AG04449 (cell line): Measurements from ENCODE around the gene EED.
"Not testable (repeated sequence)": the region's sequence is repeated elsewhere in the genome, so short reads cannot be mapped to it uniquely, and the experiment has no call there.

ENCODE experiments used
- CTCF ChIA-PET: fragments of 350-600 bp; formaldehyde crosslinking; extraction: SDS; loops from one replicate; lab custom pipeline; 2021; ENCODE audit warnings: antibody characterized with exemption; lab: Yijun Ruan, JAX
- POLR2A ChIA-PET: fragments of 400-600, 350-600 bp; formaldehyde crosslinking; extraction: SDS; loops from one replicate; lab custom pipeline; 2020; ENCODE audit warnings: antibody characterized with exemption, inconsistent platforms; lab: Yijun Ruan, JAX
- DNase-seq: peaks from one replicate; pipeline ENCODE4 v3.0.0-alpha.2; 2010; ENCODE audit warnings: low read depth, low spot score
- H3K4me3 ChIP-seq: 2 replicates; pipeline ENCODE4 v1.5.1; 2011; ENCODE audit warnings: low read depth, mild to moderate bottlenecking, control low read depth, low read length
- CTCF ChIP-seq: IDR thresholded peaks from one replicate; pipeline ENCODE4 v1.5.1; 2011; ENCODE audit warnings: mild to moderate bottlenecking, moderate library complexity, low read length, control low read depth, inconsistent platforms; ENCODE audit not compliant: insufficient read depth; ENCODE audit errors: missing control alignments

The EED gene

GRCh38 chr11:86222081-86222480 lies 22.5 kb upstream of the EED start:
- no peak overlapping the region for H3K4me3 ChIP-seq
- ChIA-PET CTCF (interaction anchor here (1.5 to 9.1 kb wide), 6 partner anchors 7 to 280 kb away, joined by 4 to 80 read pairs (median 7); no protein-coding TSS in a partner anchor), POLR2A (interaction anchor here (1.2 kb wide), 1 partner anchor 23 kb away, joined by 3 read pairs; no protein-coding TSS in a partner anchor)
- TF ChIP-seq CTCF = no peak
- DNase-seq = no peak

- POLR2A ChIA-PET, DNase-seq, H3K4me3 ChIP-seq: not testable (repeated sequence)
- CTCF ChIA-PET = interaction anchor here (0.7 to 3.1 kb wide), 3 partner anchors 14 to 183 kb away, joined by 4 to 13 read pairs (median 4); no protein-coding TSS in a partner anchor
Measured at GRCh38 chr11:86224575-86224974, 20.0 kb upstream of the EED start.

GRCh38 chr11:86225344-86225743 lies 19.2 kb upstream of the EED start:
- H3K4me3 ChIP-seq, DNase-seq, POLR2A ChIA-PET: not testable (repeated sequence)
- CTCF ChIA-PET = interaction anchor here (1.5 to 3.1 kb wide), 2 partner anchors 32 to 183 kb away, joined by 5 to 13 read pairs; no protein-coding TSS in a partner anchor

GRCh38 chr11:86228269-86229038 lies 16.1 kb upstream of the EED start:
- TF ChIP-seq CTCF = no peak
- CTCF ChIA-PET = interaction anchor here (0.5 to 7.3 kb wide), 4 partner anchors 9 to 194 kb away, joined by 3 to 53 read pairs (median 6); no protein-coding TSS in a partner anchor
- no peak for DNase-seq
- no peak overlapping the region for H3K4me3 ChIP-seq
- POLR2A ChIA-PET = no interaction called here

- H3K4me3 ChIP-seq, DNase-seq, POLR2A ChIA-PET: not testable (repeated sequence)
- CTCF ChIA-PET = interaction anchor here (0.5 to 7.3 kb wide), 4 partner anchors 9 to 194 kb away, joined by 3 to 53 read pairs (median 6); no protein-coding TSS in a partner anchor
Measured at GRCh38 chr11:86229039-86229330, 15.6 kb upstream of the EED start.

- no peak for TF ChIP-seq CTCF
- H3K4me3 ChIP-seq = no peak overlapping the region
- ChIA-PET CTCF (interaction anchor here (1.2 to 7.3 kb wide), 5 partner anchors 11 to 219 kb away, joined by 3 to 53 read pairs (median 5); no protein-coding TSS in a partner anchor), POLR2A (interaction anchor here (1.5 kb wide), 1 partner anchor 15 kb away, joined by 4 read pairs; no protein-coding TSS in a partner anchor)
- DNase-seq = no peak
Measured at GRCh38 chr11:86230179-86230804, 14.3 kb upstream of the EED start.

GRCh38 chr11:86230921-86231434 lies 13.6 kb upstream of the EED start:
- H3K4me3 ChIP-seq = no peak overlapping the region
- ChIA-PET POLR2A (no interaction called here), CTCF (interaction anchor here (1.5 to 7.3 kb wide), 2 partner anchors 11 kb away, joined by 3 to 53 read pairs; no protein-coding TSS in a partner anchor)
- no peak for DNase-seq
- no peak for TF ChIP-seq CTCF
